Upper lobe of left lung (tissue), 4 donors: Measurements from ENCODE around the gene PTPRG.

Experiments used
- CTCF ChIP-seq, 6 experiments: fragments of 450-650 bp in 4 of 6; fragments of 200-600 bp in 2 of 6; sonication (generic) in 2 of 6; IDR thresholded peaks; one replicate each; pipeline ENCODE4 v1.5.1; 2016 to 2019; ENCODE audit warnings: antibody characterized with exemption in 6 of 6
- EP300 ChIP-seq, 4 donors: sonication (generic); formaldehyde crosslinking; IDR thresholded peaks; one replicate each; pipeline ENCODE4 v1.5.1; 2017; ENCODE audit warnings: antibody characterized with exemption in 4 of 4, control low read depth in 2 of 4
- POLR2A ChIP-seq, 4 donors: fragments of 450-650 bp; IDR thresholded peaks; one replicate each; pipeline ENCODE4 v1.5.1; 2016 to 2017; ENCODE audit warnings: antibody characterized with exemption in 4 of 4, mild to moderate bottlenecking in 2 of 4
- POLR2AphosphoS5 ChIP-seq, 2 donors: sonication (generic); formaldehyde crosslinking; IDR thresholded peaks; one replicate each; pipeline ENCODE4 v1.5.1; 2017; ENCODE audit warnings: antibody characterized with exemption in 2 of 2

GRCh38 chr3:61615643-61616042 lies 54.3 kb downstream of the PTPRG start:
- TF ChIP-seq POLR2AphosphoS5 (IDR thresholded peaks at IDR 0.05): no peak
- no peak for TF ChIP-seq CTCF (IDR thresholded peaks at IDR 0.05)
- no peak for TF ChIP-seq POLR2A (IDR thresholded peaks at IDR 0.05)
- TF ChIP-seq EP300 (IDR thresholded peaks at IDR 0.05): peak in 2 of 4 donors; percentile 58 to 81
